VCaP (cell line): ENCODE results near the gene TFCP2.

Experiments used
- H3K27ac ChIP-seq: fragments of 450-650 bp; 2 replicates; pipeline ENCODE4 v1.5.1; 2017
- TF ChIP-seq, protein P1 (sequence below): fragments of 450-650 bp; conservative IDR thresholded peaks from 2 replicates; pipeline ENCODE4 v1.5.1; 2017; ENCODE audit warnings: mild to moderate bottlenecking, moderate library complexity

The TFCP2 gene

GRCh38 chr12:51200806-51201205 lies 27.9 kb upstream of the TFCP2 start:
- TF ChIP-seq, protein P1, sequence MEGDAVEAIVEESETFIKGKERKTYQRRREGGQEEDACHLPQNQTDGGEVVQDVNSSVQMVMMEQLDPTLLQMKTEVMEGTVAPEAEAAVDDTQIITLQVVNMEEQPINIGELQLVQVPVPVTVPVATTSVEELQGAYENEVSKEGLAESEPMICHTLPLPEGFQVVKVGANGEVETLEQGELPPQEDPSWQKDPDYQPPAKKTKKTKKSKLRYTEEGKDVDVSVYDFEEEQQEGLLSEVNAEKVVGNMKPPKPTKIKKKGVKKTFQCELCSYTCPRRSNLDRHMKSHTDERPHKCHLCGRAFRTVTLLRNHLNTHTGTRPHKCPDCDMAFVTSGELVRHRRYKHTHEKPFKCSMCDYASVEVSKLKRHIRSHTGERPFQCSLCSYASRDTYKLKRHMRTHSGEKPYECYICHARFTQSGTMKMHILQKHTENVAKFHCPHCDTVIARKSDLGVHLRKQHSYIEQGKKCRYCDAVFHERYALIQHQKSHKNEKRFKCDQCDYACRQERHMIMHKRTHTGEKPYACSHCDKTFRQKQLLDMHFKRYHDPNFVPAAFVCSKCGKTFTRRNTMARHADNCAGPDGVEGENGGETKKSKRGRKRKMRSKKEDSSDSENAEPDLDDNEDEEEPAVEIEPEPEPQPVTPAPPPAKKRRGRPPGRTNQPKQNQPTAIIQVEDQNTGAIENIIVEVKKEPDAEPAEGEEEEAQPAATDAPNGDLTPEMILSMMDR: no peak
- no peak overlapping the region for H3K27ac ChIP-seq

- TF ChIP-seq, protein P1: no peak
- H3K27ac ChIP-seq: no peak overlapping the region
These were observed 27.2 kb upstream of the TFCP2 start for GRCh38 chr12:51200156-51200555.

GRCh38 chr12:51199366-51199945 lies 26.5 kb upstream of the TFCP2 start:
- H3K27ac ChIP-seq: no peak overlapping the region
- TF ChIP-seq, protein P1: no peak

DNA sequence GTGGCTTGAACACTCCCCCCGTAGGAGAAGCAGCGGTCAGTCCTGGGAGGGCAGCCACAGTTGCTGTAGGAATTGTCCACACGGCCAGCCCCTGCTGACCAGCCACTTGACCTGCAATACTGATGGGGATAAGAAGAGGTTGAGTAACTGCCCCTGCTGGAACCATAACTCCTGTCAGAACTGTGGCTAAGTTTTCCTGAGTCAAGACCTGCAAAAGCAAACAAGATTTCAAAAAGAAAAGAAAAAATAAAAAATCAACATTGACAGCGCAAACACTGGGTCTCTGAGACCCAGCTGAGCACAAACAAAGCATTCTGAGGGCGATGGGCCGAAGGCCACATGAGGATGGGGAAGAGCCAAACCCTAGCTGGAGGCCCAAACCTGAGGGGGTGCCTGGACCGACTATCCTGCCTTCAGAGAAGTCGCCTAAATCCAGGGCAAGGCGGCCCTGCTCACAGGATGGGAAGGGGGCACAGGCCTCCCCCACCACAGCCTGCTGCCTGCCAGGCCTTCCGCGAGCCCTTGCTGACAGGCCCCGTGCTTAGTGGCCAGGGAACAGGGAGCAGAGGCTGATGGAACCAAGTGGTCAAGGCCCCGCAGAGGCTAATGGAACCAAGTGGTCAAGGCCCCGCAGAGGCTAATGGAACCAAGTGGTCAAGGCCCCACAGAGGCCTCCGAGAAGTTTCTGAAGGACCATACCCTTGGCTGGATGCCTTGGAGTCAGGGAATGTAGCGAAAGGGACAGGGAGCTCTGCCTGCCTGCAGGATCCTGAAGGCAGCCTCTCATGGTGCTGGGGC lies 25.8 kb upstream of the TFCP2 start:
- TF ChIP-seq, protein P1: no peak
- H3K27ac ChIP-seq: no peak overlapping the region

DNA sequence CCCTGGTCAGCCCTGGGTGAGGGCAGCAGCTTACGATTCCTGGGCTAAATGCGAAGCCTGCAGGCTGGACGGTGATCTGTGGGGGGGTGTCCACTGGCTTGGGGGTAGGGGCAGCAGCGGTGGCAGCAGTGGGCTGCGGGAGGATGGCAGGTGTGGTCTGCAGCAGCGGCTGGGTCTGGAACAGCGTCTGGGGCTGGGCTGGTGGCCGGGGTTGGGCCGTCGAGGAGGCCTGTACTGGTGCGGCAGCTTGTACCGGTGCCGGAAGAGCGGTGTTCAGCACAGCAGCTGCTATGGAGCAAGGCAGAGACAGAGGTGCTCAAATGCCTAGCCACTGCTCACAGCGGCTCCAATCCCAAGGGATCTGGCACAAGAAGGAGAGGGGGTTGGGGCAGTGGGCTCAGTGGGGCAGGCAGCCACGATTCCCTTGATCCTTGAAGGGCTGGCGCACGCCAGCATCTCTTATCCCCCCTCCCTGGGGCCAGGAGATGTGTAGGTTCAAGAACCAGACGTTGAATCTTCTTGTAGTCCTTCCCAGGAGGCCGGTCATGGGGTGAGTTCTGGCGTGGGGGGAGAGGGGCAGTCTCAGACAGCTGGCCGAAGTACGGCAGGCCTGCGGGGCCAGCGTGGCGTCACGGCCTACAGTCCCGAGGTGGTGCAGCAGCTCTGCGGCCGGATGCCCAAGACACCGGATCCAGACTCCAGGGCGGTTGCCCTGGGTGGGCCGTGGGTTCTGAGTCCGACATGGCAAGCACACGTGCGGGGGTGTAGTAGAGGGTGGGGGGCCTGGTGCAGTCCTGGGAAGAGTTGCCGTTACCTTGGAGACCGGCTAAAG lies 25.0 kb upstream of the TFCP2 start:
- H3K27ac ChIP-seq: no peak overlapping the region
- TF ChIP-seq, protein P1: no peak

GRCh38 chr12:51196547-51196946 lies 23.6 kb upstream of the TFCP2 start:
- no peak overlapping the region for H3K27ac ChIP-seq
- TF ChIP-seq, protein P1: no peak

DNA sequence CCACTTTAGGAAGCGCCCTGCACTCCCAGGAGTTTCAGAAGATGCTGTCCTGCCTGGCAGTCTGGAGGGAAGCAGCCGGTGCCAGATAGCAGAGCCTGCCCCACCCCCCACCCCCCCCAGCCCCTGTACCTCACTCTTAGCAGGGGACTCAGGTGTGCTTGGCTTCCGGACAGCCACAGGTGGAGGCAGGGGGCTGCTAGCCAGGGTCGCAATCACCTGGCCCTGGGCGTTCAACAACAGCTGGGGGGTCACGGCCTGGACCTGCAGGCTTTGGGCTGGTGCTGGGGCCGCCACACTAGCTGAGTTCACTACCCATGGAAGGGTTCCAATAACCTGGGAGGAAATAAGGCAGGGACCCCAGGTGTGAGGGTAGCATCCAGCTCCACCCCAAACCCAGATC lies 22.9 kb upstream of the TFCP2 start:
- H3K27ac ChIP-seq: no peak overlapping the region

More for the DNA sequence above, 22.9 kb upstream of the TFCP2 start:
- TF ChIP-seq, protein P1: no peak
